Measurements from ENCODE around the gene SIX5.

DNA sequence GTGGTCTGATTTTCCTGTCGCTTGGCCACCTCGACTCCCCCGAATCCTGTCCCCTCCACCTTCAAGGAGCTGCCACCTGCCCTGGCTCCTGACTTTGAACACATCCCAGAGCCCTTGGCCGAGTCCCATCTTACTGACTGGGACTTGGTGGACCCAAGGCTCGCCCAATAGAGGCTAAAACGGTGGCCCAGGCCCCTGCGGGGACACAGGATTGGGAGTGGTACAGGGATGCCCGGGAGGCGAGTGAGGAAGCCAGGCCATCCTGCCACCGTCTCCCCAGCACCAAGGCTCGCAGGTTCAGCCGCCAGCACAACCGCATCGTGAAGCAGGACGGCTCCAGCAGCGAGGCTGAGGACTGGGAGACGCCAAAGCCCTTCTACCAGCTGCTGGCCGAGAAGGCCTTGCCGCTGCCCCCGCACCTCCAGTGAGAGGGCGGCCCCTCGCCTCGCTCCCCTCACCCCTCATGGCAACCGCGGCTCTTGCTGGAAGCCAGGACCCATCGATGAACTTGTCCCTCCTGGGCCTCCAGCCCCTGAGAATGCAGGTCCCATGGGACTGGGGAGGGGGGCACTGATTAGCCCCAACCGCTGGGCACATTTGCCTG is 5.3 kb downstream of the SIX5 start:
- TF ChIP-seq, protein P1, sequence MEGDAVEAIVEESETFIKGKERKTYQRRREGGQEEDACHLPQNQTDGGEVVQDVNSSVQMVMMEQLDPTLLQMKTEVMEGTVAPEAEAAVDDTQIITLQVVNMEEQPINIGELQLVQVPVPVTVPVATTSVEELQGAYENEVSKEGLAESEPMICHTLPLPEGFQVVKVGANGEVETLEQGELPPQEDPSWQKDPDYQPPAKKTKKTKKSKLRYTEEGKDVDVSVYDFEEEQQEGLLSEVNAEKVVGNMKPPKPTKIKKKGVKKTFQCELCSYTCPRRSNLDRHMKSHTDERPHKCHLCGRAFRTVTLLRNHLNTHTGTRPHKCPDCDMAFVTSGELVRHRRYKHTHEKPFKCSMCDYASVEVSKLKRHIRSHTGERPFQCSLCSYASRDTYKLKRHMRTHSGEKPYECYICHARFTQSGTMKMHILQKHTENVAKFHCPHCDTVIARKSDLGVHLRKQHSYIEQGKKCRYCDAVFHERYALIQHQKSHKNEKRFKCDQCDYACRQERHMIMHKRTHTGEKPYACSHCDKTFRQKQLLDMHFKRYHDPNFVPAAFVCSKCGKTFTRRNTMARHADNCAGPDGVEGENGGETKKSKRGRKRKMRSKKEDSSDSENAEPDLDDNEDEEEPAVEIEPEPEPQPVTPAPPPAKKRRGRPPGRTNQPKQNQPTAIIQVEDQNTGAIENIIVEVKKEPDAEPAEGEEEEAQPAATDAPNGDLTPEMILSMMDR (IDR thresholded peaks at IDR 0.05; ENCODE audit: low read depth, low read length, poor library complexity, severe bottlenecking): no peak
- no peak for TF ChIP-seq EZH2phosphoT487 (IDR thresholded peaks at IDR 0.05; ENCODE audit: borderline replicate concordance, low read length)
